HUES6 (cell line): ENCODE results near the gene ARHGEF4.

ENCODE experiments used
- H3K27ac ChIP-seq: 2 replicates; pipeline ENCODE4 v1.7.0; 2013; ENCODE audit warnings: low read depth, mild to moderate bottlenecking, low read length, inconsistent platforms
- H3K27me3 ChIP-seq: 2 replicates; pipeline ENCODE4 v1.6.1; 2013; ENCODE audit warnings: low read length; ENCODE audit not compliant: control insufficient read depth, insufficient read depth
- H3K36me3 ChIP-seq: 2 replicates; pipeline ENCODE4 v1.6.1; 2013; ENCODE audit warnings: low read length; ENCODE audit not compliant: control insufficient read depth, insufficient read depth
- H3K4me1 ChIP-seq: 2 replicates; pipeline ENCODE4 v1.6.1; 2013; ENCODE audit warnings: low read length; ENCODE audit not compliant: control insufficient read depth, insufficient read depth
- H3K4me3 ChIP-seq: 2 replicates; pipeline ENCODE4 v1.5.1; 2013; ENCODE audit warnings: low read depth, low read length
- H3K9ac ChIP-seq: one replicate; pipeline ENCODE4 v1.6.1; 2013; ENCODE audit warnings: mild to moderate bottlenecking, low read length
- H3K9me3 ChIP-seq: 2 replicates; pipeline ENCODE4 v1.6.1; 2013; ENCODE audit warnings: low read depth, low read length; ENCODE audit not compliant: control insufficient read depth, insufficient read depth

Gene ARHGEF4

DNA sequence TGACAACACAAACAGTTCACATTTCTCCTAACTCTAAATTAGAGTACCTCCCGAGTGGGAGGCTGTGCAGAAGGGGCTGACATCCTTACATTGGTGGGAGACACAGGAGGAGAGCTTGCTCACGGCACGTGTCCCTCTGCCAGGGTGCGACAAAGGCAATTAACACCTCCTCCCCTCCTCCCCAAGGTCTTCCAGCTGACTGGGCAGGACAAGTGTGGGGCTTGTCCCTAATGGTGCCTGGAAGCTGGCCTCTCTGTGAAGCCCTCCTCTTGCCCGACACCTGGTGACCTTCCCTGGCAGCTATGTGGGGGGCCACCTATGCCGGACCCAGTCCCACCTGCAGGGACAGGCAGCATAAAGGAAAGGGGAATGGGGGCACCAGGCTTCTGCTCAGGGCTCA, 199.6 kb downstream of the ARHGEF4 start:
- Histone ChIP-seq H3K27ac (no peak overlapping the region), H3K4me1 (peaks cover 20% of the 10 kb centered on the region), H3K27me3 (peaks cover 58% of the 10 kb centered on the region), H3K36me3 (no peaks in the 10 kb centered on the region), H3K4me3 (no peak overlapping the region), H3K9ac (no peak overlapping the region), H3K9me3 (no peaks in the 10 kb centered on the region)

DNA sequence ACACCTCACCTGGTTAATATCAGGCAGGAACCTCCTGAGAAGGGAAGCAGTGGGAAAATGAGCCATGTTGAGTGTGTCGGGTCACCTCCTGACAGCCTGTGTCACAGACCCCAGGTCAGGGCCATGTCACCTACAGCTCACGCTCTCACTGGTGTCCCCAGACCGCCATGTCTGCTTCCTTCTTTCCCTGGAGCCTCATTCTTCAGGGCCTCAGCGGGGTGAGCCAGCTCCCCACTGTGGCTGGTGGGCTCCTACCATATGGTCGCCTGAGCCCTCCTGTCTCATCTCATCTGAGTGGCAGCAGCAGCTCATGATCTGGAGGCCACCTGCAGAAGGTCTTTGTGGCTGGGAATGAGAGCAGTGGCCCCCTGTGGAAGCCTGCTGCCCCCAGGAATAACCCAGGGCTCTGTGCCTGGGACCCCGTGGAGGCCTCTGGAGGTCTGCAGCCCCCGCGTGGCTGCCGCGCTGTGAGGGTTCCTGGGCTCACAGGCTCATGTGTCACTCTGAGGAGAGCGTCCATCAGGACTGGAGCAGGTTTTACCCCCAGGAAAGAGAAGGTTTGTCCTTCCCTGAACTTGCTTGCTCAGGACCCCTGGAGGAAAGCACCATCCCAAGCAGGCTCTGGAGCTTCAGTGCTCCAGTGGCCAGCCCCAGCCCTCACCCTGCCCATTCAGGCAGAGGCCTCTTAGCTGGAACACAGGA, 200.1 kb downstream of the ARHGEF4 start:
- peaks cover 57% of the 10 kb centered on the region for H3K27me3 ChIP-seq
- no peak overlapping the region for H3K9ac ChIP-seq

DNA sequence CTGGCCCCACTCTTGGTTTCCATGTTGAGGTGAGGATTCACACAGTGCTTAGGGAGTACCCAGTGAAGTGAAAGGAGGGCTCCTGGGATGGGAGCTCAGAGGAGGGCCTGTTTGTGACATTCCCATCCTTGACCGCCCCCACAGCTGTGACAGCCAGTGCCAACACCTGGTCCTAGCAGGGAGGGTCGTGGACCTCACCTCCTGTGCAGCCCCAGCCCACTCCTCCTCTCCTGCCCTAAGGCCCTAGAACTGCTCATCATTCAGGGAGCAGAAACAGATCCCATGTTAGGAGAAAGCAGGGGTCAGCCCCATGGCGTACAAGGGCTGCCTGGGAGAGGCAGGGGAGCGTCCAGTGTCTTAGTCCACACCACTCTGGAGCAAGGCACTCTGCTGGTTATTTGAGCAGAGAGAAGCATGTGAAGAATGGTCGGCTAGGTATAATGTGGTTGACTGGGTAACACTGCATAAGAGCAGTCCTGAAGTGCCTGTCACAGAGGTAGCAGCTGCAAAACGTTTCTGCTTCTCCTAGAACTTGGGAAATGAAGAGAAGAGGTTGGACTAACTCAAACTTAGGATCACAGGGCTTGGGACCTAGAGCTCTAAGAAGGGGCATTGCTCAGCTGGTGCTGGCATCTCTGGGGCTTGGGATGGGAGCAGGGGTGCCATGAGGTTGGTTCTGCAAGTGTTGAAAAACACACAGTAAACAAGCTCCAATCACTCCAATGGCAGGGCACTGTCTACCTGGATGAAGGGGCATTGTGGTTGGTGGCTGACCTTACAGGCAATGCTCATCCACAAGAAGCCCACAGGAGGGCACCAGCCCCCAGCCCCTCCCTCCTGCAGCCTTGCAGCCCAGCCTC, 200.9 kb downstream of the ARHGEF4 start:
- no peaks in the 10 kb centered on the region for H3K36me3 ChIP-seq
- H3K27me3 ChIP-seq: peaks cover 51% of the 10 kb centered on the region
- H3K4me1 ChIP-seq: peaks cover 20% of the 10 kb centered on the region
- no peaks in the 10 kb centered on the region for H3K9me3 ChIP-seq
- no peak overlapping the region for H3K4me3 ChIP-seq
- no peak overlapping the region for H3K27ac ChIP-seq
- H3K9ac ChIP-seq: no peak overlapping the region

More for the DNA sequence above, 200.1 kb downstream of the ARHGEF4 start:
- Histone ChIP-seq H3K27ac (no peak overlapping the region), H3K4me1 (peaks cover 20% of the 10 kb centered on the region), H3K36me3 (no peaks in the 10 kb centered on the region), H3K9me3 (no peaks in the 10 kb centered on the region), H3K4me3 (no peak overlapping the region)

DNA sequence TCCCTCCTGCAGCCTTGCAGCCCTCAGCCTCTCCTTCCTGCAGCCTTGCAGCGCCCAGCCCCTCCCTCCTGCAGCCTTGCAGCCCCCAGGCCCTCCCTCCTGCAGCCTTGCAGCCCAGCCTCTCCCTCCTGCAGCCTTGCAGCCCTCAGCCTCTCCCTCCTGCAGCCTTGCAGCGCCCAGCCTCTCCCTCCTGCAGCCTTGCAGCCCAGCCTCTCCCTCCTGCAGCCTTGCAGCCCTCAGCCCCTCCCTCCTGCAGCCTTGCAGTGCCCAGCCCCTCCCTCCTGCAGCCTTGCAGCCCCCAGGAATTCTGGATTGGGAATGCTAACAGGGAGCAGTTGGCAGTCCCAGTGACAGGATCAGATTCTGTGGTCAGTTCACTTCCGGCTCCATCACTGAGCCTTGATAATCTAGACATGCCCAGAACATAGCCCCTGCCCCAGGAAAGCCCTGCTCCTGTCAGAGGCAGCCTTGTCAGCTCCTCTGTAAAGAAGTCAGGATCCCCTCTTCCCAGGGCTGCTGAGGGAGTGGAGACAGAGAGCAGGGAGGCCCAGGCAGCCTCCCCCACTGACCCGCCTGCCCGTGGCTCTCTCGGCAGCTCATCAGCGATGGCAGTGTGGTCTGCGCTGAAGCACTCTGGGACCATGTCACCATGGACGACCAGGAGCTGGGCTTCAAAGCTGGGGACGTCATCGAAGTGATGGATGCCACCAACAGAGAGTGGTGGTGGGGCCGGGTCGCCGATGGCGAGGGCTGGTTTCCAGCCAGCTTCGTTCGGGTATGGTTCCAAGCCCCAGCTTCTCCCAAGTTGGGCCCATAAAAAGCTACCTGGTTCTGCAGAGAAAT, 201.8 kb downstream of the ARHGEF4 start:
- Histone ChIP-seq H3K4me1 (peaks cover 20% of the 10 kb centered on the region), H3K9me3 (no peaks in the 10 kb centered on the region), H3K36me3 (no peaks in the 10 kb centered on the region), H3K9ac (no peak overlapping the region), H3K4me3 (no peak overlapping the region), H3K27ac (no peak overlapping the region), H3K27me3 (peaks cover 44% of the 10 kb centered on the region)

DNA sequence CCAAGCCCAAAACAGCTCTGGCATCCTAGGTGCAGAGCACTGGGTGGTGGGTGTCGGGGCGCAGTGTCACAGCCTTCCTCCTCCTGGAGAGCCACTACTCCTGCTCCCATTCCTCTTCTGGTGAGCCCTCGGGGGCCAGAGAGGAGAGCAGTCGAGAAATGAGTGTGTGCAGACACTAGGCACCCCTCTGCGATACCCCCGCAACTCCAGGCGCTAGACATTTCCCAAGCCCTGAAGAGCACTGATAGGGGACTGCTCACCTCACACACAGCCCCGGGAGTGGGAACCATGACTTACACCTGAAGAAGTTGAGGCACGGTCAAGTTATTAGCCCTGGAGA, 202.4 kb downstream of the ARHGEF4 start:
- no peaks in the 10 kb centered on the region for H3K36me3 ChIP-seq
- no peak overlapping the region for H3K4me3 ChIP-seq
- no peak overlapping the region for H3K9ac ChIP-seq
- H3K9me3 ChIP-seq: no peaks in the 10 kb centered on the region
- peaks cover 38% of the 10 kb centered on the region for H3K27me3 ChIP-seq
- H3K4me1 ChIP-seq: peaks cover 18% of the 10 kb centered on the region
- H3K27ac ChIP-seq: no peak overlapping the region

DNA sequence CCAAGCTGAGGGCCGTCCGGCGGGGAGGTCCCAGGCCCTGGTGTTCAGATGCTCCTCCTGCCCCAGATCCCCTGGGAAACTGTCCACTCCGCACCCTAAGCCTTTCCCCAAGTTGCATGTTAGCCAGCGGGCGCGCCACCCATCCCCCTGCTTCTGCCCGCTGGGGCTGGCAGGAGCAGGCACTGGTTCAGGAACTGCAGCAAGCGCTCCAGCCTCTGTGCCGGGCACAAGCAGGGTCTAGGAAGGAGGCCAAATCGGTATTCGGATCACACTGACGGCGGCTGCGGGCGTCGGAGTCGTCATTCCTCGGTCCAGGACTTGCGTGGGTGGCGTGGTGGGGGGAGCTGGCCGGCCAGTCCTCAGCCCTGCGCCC, 202.8 kb downstream of the ARHGEF4 start:
- H3K9ac ChIP-seq: no peak overlapping the region
- no peak overlapping the region for H3K4me3 ChIP-seq
- H3K27me3 ChIP-seq: peaks cover 33% of the 10 kb centered on the region
- H3K36me3 ChIP-seq: no peaks in the 10 kb centered on the region
- no peak overlapping the region for H3K27ac ChIP-seq
- H3K4me1 ChIP-seq: peaks cover 13% of the 10 kb centered on the region
- no peaks in the 10 kb centered on the region for H3K9me3 ChIP-seq

DNA sequence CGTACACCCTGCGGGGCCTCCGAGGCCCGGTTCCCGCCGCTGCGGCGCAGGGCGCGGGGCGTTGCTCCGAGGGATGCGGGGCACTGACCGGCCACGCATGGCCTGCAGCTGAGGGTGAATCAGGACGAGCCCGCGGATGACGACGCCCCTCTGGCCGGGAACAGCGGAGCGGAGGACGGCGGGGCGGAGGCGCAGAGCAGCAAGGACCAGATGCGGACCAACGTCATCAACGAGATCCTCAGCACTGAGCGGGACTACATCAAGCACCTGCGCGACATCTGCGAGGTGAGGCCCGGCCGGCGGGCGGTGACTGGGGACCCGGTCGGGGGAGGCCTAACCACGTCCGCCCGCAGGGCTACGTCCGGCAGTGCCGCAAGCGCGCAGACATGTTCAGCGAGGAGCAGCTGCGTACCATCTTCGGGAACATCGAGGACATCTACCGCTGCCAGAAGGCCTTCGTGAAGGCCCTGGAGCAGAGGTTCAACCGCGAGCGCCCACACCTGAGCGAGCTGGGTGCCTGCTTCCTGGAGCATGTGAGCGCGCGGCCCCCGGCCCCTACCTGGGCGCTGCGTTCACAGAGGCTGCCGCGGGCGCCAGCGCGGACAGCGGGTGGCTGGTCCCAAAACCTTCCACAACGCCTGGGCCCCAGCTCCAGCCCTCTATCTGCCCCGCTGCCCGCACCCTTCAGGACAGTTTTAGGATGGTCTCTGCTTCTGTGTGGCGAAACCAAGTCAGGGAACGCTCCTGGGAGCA, 203.4 kb downstream of the ARHGEF4 start:
- Histone ChIP-seq H3K9me3 (no peaks in the 10 kb centered on the region), H3K4me3 (no peak overlapping the region), H3K9ac (no peak overlapping the region), H3K4me1 (peaks cover 13% of the 10 kb centered on the region), H3K27me3 (peaks cover 30% of the 10 kb centered on the region), H3K36me3 (no peaks in the 10 kb centered on the region), H3K27ac (no peak overlapping the region)

DNA sequence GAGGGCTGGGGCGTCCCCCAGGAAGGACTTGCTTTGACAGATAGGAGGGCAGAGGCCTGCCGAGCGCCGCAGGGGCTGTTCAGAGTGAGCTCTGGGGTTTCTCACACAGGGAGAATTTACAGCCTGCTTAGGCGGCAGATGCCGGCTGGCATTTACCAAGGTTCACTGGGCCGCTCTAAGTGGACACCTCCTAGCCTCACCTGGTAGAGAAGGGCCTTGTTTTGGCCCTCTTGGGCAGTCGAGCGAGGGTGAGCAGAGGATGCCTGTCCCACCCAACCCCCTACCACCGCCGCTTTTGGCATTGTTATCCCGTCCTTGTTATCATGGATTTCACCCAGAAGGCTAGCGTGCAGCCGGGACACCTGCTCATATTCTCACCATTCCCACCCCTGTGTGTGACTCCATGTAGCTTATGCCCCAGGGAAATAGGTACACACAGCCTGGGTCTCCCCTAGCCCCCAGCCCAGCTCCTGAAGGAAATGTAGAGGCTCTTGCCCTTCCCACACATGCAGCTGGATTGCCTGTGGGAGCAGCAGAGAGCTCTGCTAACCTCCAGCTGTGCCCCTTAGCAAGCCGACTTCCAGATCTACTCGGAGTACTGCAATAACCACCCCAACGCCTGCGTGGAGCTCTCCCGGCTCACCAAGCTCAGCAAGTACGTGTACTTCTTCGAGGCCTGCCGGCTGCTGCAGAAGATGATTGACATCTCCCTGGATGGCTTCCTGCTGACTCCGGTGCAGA, 204.1 kb downstream of the ARHGEF4 start:
- no peaks in the 10 kb centered on the region for H3K9me3 ChIP-seq
- no peak overlapping the region for H3K27ac ChIP-seq
- H3K4me3 ChIP-seq: no peak overlapping the region
- H3K4me1 ChIP-seq: peaks cover 9% of the 10 kb centered on the region; the same call in 1 of the 2 replicates
- H3K9ac ChIP-seq: no peak overlapping the region
- no peaks in the 10 kb centered on the region for H3K36me3 ChIP-seq
- peaks cover 23% of the 10 kb centered on the region for H3K27me3 ChIP-seq

DNA sequence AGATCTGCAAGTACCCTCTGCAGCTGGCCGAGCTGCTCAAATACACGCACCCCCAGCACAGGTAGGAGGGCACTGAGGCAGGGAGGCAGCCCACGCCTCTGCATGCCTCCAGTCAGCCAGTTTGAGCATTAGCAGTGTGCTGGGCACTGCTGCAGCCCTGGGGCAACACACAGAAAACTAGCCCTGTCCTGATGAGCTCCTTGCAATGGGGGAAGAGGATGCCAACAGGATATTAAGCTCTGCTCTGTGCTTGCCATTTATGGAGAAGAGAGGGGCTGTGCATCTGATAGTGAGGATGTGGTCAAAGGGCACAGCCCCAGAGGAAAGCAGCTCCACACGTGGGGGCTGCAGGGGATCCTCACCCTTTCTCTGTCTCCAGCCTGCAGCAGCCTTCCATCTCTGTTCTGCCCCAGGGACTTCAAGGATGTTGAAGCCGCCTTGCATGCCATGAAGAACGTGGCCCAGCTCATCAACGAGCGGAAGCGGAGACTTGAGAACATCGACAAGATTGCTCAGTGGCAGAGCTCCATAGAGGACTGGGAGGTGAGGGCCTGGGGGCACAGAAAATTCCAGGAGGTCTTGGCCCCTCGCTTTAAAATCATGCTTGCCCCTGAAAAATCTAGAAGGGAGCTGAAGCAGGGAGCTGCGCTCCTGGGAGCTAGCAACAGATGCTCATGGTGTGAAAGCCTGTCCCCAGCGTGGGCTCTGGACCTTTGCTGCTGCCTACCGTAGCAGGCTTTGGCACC, 204.9 kb downstream of the ARHGEF4 start:
- Histone ChIP-seq H3K4me1 (peaks cover 2% of the 10 kb centered on the region; the same call in 1 of the 2 replicates), H3K27me3 (peaks cover 15% of the 10 kb centered on the region; the same call in 1 of the 2 replicates), H3K36me3 (peaks cover 6% of the 10 kb centered on the region; the same call in 1 of the 2 replicates), H3K9ac (no peak overlapping the region), H3K9me3 (no peaks in the 10 kb centered on the region), H3K27ac (no peak overlapping the region), H3K4me3 (no peak overlapping the region)
